Parathyroid adenoma (tissue), 2 donors: Measurements from ENCODE around the gene KLF7.

ENCODE experiments used
- H2AFZ ChIP-seq: fragments of 300-600 bp; sonication (generic); one replicate; pipeline ENCODE4 v1.7.0; 2017; ENCODE audit warnings: antibody characterized with exemption, mild to moderate bottlenecking
- H3K27ac ChIP-seq: fragments of 300-600 bp; sonication (generic); one replicate; pipeline ENCODE4 v1.7.0; 2017
- H3K27me3 ChIP-seq: fragments of 300-600 bp; sonication (generic); one replicate; pipeline ENCODE4 v1.7.0; 2017; ENCODE audit warnings: low read length; ENCODE audit not compliant: control insufficient read depth, insufficient read depth
- H3K36me3 ChIP-seq: fragments of 300-600 bp; sonication (generic); one replicate; pipeline ENCODE4 v1.7.0; 2017; ENCODE audit warnings: low read length; ENCODE audit not compliant: control insufficient read depth, insufficient read depth
- H3K4me1 ChIP-seq: fragments of 300-600 bp; sonication (generic); one replicate; pipeline ENCODE4 v1.7.0; 2017; ENCODE audit warnings: control low read depth
- H3K4me2 ChIP-seq: fragments of 300-600 bp; sonication (generic); one replicate; pipeline ENCODE4 v1.7.0; 2017; ENCODE audit warnings: low read length
- H3K4me3 ChIP-seq: fragments of 300-600 bp; sonication (generic); one replicate; pipeline ENCODE4 v1.7.0; 2017; ENCODE audit warnings: low read depth, low read length
- H3K79me2 ChIP-seq: fragments of 300-600 bp; sonication (generic); one replicate; pipeline ENCODE4 v1.7.0; 2017; ENCODE audit warnings: control low read depth
- H3K9ac ChIP-seq: fragments of 300-600 bp; sonication (generic); one replicate; pipeline ENCODE4 v1.7.0; 2017; ENCODE audit warnings: mild to moderate bottlenecking
- H3K9me3 ChIP-seq: fragments of 300-600 bp; sonication (generic); one replicate; pipeline ENCODE4 v1.7.0; 2017; ENCODE audit warnings: low read length; ENCODE audit not compliant: control insufficient read depth
- TF ChIP-seq, protein P1 (sequence below): fragments of 300-600 bp; sonication (generic); IDR thresholded peaks from one replicate; pipeline ENCODE4 v1.7.0; 2017; ENCODE audit warnings: antibody characterized with exemption, mild to moderate bottlenecking
- donor health status: primary hyperparathyroidism.

KLF7 gene

DNA sequence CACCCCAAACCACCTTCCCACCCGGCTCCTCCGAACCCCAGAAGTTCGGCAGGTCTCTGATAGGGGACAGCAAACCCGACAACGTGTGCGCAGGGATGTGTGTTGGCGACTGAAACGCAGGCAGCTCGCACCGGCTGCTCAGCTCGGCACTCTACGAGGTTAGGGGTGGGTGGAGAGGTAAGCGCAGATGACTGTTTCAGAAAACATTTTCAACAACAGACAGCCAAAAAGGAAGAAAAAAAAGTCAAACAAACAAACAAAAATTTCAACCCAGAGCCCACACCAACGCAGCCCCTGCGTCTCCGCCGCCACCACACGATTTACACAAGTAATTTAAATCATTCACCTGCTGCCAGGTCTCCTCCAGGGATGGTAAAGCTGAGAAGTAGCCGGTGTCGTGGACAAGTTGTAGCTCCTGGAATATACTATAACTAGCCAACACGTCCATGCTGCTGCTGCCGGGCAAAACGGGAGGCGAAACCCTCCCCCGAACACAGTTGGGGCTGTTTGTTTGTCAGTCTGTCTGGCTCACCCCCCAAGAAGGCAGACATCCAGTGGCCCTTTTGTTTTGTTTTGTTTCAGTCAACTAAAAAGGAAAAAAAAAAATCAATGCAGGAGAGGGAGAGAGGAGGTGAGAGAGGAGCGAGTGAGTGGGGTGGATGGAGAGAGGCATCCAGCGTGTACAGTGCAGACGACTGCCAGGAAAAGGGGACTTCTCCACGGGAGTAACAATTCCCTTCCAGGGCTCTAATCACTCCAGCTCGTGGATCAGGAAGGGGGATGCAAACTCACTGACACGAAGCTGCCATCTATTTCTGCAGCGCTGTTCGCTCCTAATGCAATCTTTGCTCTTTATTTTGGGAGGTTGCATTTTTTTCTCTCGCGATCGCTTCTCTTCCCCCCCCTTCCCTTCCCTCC is at the start of gene KLF7:
TSS of gene KLF7 (minus strand) at position 828 of the 918 bp plus-strand sequence. CDS start at position 448, 380 bp downstream.
- Histone ChIP-seq H3K27me3 (no peaks in the 10 kb centered on the region), H3K4me1 (peaks cover 6% of the 10 kb centered on the region), H3K9ac (peak within 1 kb of the TSS; percentile 98), H3K79me2 (peaks cover 20% of the 10 kb centered on the region), H3K9me3 (no peaks in the 10 kb centered on the region), H3K27ac (peak within 1 kb of the TSS; percentile 99), H3K36me3 (no peaks in the 10 kb centered on the region), H2AFZ (peak within 1 kb of the TSS; percentile 64), H3K4me2 (peak within 1 kb of the TSS; percentile 95), H3K4me3 (peak within 1 kb of the TSS; percentile 82)
- TF ChIP-seq, protein P1, sequence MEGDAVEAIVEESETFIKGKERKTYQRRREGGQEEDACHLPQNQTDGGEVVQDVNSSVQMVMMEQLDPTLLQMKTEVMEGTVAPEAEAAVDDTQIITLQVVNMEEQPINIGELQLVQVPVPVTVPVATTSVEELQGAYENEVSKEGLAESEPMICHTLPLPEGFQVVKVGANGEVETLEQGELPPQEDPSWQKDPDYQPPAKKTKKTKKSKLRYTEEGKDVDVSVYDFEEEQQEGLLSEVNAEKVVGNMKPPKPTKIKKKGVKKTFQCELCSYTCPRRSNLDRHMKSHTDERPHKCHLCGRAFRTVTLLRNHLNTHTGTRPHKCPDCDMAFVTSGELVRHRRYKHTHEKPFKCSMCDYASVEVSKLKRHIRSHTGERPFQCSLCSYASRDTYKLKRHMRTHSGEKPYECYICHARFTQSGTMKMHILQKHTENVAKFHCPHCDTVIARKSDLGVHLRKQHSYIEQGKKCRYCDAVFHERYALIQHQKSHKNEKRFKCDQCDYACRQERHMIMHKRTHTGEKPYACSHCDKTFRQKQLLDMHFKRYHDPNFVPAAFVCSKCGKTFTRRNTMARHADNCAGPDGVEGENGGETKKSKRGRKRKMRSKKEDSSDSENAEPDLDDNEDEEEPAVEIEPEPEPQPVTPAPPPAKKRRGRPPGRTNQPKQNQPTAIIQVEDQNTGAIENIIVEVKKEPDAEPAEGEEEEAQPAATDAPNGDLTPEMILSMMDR: no peak

DNA sequence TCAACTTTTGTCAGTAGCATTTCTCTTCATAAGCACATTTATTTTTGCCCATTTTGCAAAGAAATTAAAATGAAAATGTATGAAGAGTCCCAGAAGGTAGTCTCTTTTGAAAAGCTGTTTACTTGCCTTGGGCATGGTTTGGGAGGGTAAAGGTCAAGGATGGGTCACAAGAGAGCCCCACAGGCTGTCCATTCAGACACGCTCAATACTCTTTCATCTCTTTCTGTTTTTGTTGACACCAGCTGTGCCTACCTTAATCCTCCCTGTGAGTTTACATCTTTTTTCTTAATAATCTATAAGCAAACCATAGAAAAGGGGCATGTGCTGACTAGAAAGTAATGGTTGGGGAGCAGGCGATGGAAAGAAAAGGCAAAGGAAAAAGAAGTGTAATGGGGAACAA is 49.6 kb upstream of the KLF7 start:
- Histone ChIP-seq H3K4me3 (no peak overlapping the region), H3K9me3 (no peaks in the 10 kb centered on the region), H3K4me2 (no peak overlapping the region), H3K27ac (no peak overlapping the region), H3K4me1 (no peaks in the 10 kb centered on the region), H3K27me3 (no peaks in the 10 kb centered on the region), H3K9ac (no peak overlapping the region), H2AFZ (no peak overlapping the region), H3K36me3 (no peaks in the 10 kb centered on the region), H3K79me2 (no peaks in the 10 kb centered on the region)
- TF ChIP-seq, protein P1: no peak

DNA sequence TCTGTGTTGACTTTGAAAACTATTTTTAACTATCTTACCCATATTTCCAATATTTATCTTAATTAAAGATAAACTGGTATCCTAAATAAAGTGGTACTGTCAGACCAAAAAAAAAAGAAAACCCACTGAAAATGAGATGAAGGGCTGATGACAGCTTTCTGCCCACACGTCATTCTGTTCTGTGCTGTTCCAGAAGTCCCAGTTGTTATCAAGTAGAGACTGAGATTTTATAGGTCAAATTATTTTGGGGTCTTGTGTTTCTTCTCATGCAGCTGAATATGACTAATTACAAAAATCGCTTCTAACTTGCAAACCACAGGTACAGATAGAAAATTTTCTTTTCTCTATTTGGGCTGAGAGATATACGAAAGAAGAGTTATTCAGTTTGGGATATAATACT is 48.7 kb upstream of the KLF7 start:
- H3K9me3 ChIP-seq: no peaks in the 10 kb centered on the region
- no peaks in the 10 kb centered on the region for H3K4me1 ChIP-seq
- no peak overlapping the region for H3K27ac ChIP-seq
- no peaks in the 10 kb centered on the region for H3K36me3 ChIP-seq
- no peaks in the 10 kb centered on the region for H3K27me3 ChIP-seq
- no peak overlapping the region for H3K4me2 ChIP-seq
- H2AFZ ChIP-seq: no peak overlapping the region
- no peaks in the 10 kb centered on the region for H3K79me2 ChIP-seq
- H3K4me3 ChIP-seq: no peak overlapping the region
- TF ChIP-seq, protein P1: no peak
- H3K9ac ChIP-seq: no peak overlapping the region

DNA sequence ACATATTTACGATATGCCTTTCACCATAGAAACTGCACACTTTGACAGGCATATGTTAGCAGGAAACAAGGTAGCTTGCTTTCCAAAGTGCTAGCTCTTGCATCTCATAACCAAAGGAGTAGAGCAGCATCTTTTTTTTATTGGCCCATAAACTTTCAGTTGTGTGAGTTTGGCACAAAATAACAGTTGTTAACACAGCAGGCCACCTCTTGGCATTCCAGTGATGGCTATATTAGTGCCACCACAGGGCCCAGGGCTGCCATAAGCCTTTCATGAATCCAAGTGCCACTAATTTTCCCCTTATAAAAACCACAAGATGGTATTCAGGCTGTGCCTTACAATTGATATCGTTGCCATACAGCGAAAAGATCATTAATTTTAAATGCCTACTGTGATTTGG is 40.3 kb upstream of the KLF7 start:
- no peak overlapping the region for H3K4me3 ChIP-seq
- H3K27ac ChIP-seq: no peak overlapping the region
- H3K9me3 ChIP-seq: no peaks in the 10 kb centered on the region
- H3K4me2 ChIP-seq: no peak overlapping the region
- H2AFZ ChIP-seq: no peak overlapping the region
- no peaks in the 10 kb centered on the region for H3K36me3 ChIP-seq
- TF ChIP-seq, protein P1: no peak
- no peaks in the 10 kb centered on the region for H3K4me1 ChIP-seq
- no peaks in the 10 kb centered on the region for H3K27me3 ChIP-seq
- H3K79me2 ChIP-seq: no peaks in the 10 kb centered on the region
- no peak overlapping the region for H3K9ac ChIP-seq
